Gastrocnemius medialis (tissue), 4 donors: ENCODE data around the gene SPRY2. TPM values are rescaled to one million over a fixed set of nuclear protein-coding genes. Genes with fewer than 3 reads are reported as not detected.

ENCODE experiments used
- ATAC-seq, 2 donors: fragments of 150-250 bp; one replicate each; pipeline ENCODE4 v1.9.1; 2016
- DNase-seq, 2 donors: peaks; one replicate each; pipeline ENCODE4 v3.0.0-alpha.2; 2019
- H3K27ac ChIP-seq, 4 donors: fragments of 200-600 bp; sonication (generic); 1 replicate in 1 of 4; 2 replicates in 3 of 4; pipeline ENCODE4 v1.5.1; 2016 to 2018; ENCODE audit warnings: mild to moderate bottlenecking in 2 of 4, moderate library complexity in 1 of 4
- H3K27me3 ChIP-seq, 3 donors: fragments of 200-600 bp; sonication (generic) in 2 of 3; 1 replicate in 1 of 3; 2 replicates in 2 of 3; pipeline versions ENCODE4 v1.5.1 to v1.6.0; 2016 to 2019; ENCODE audit warnings: mild to moderate bottlenecking in 1 of 3, moderate library complexity in 1 of 3
- H3K36me3 ChIP-seq, 2 donors: fragments of 200-600 bp; sonication (generic) in 1 of 2; one replicate each; pipeline ENCODE4 v1.5.1; 2017 to 2018
- H3K4me1 ChIP-seq, 2 donors: fragments of 200-600 bp; sonication (generic) in 1 of 2; one replicate each; pipeline ENCODE4 v1.5.1; 2016 to 2017; ENCODE audit warnings: mild to moderate bottlenecking in 2 of 2
- H3K4me3 ChIP-seq, 4 donors: fragments of 200-600 bp; sonication (generic) in 3 of 4; 1 replicate in 1 of 4; 2 replicates in 3 of 4; pipeline ENCODE4 v1.5.1; 2016 to 2019; ENCODE audit warnings: mild to moderate bottlenecking in 2 of 4
- H3K9me3 ChIP-seq, 3 donors: fragments of 200-600 bp; sonication (generic) in 2 of 3; 1 replicate in 1 of 3; 2 replicates in 2 of 3; pipeline ENCODE4 v1.5.1; 2016 to 2019
- POLR2A ChIP-seq, 2 donors: fragments of 450-650 bp; IDR thresholded peaks; one replicate each; pipeline ENCODE4 v1.6.1; 2017; ENCODE audit warnings: antibody characterized with exemption in 2 of 2, mild to moderate bottlenecking in 2 of 2, moderate library complexity in 2 of 2
- in situ Hi-C, 4 donors: fragments of 200-750 bp; cut with MboI; loops; one replicate each; pipeline versions ENCODE4 v1.15.0 to v1.8.0; 2017; ENCODE audit warnings: low sequenced_read_pairs in 4 of 4
- intact Hi-C: fragments of 100-400 bp; cut with DNase I; formaldehyde crosslinking; loops from one replicate; pipeline ENCODE4 v1.15.1; 2023; ENCODE audit warnings: low total_unique reads
- total RNA-seq, 4 donors: library from RNA; depleted of rRNA; stranded (reverse); fragments of >200 nt; gene quantifications; one replicate each; pipeline versions ENCODE4 v1.1.0 to v1.2.3, GENCODE V29; 2016
- TF ChIP-seq, protein P1 (sequence below), 5 experiments: fragments of 450-650 bp in 3 of 5; fragments of 200-600 bp in 2 of 5; sonication (generic) in 2 of 5; IDR thresholded peaks in 4 of 5; conservative IDR thresholded peaks in 1 of 5; 1 replicate in 4 of 5; 2 replicates in 1 of 5; pipeline ENCODE4 v1.5.1; 2016 to 2019; ENCODE audit warnings: antibody characterized with exemption in 5 of 5, mild to moderate bottlenecking in 3 of 5, moderate library complexity in 3 of 5

Gene SPRY2
- total RNA-seq, 4 donors from 2014 or later = 15.7 to 32.2 (median 22.2) TPM

DNA sequence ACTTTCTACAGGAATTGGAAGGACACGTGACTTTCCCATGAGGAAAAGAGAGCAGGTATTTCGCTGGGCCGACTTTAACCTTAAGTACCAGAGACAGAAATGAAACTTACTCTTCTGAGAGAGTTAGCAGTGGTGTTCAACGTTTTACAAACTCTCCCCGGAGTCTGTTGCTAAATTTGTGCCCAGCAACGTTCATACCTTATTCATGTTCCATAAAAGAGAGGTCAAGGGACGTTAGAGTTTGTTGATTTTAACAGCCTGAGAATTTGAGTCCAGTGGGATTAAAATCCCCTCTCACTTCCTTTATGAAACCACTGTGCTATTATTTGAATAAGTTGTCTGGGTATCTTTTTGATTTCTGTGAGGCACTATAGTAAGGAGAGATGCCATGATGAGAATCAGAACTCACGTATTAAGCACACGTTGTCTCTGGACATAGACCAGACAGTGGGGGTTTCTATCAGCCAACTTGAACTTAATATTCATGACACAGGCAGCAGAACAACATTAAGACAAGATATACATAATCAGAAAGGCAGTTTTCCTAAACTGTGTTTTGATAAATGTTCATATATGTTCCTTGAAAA lies 33.4 kb downstream of the SPRY2 start:
- intact Hi-C loops = no loop called here
- no peak for TF ChIP-seq POLR2A (IDR thresholded peaks at IDR 0.05)
- TF ChIP-seq, protein P1, sequence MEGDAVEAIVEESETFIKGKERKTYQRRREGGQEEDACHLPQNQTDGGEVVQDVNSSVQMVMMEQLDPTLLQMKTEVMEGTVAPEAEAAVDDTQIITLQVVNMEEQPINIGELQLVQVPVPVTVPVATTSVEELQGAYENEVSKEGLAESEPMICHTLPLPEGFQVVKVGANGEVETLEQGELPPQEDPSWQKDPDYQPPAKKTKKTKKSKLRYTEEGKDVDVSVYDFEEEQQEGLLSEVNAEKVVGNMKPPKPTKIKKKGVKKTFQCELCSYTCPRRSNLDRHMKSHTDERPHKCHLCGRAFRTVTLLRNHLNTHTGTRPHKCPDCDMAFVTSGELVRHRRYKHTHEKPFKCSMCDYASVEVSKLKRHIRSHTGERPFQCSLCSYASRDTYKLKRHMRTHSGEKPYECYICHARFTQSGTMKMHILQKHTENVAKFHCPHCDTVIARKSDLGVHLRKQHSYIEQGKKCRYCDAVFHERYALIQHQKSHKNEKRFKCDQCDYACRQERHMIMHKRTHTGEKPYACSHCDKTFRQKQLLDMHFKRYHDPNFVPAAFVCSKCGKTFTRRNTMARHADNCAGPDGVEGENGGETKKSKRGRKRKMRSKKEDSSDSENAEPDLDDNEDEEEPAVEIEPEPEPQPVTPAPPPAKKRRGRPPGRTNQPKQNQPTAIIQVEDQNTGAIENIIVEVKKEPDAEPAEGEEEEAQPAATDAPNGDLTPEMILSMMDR (IDR thresholded peaks at IDR 0.05 in 4 of 5, conservative IDR thresholded peaks at IDR 0.05 in 1 of 5) = no peak
- no peak for ATAC-seq

DNA sequence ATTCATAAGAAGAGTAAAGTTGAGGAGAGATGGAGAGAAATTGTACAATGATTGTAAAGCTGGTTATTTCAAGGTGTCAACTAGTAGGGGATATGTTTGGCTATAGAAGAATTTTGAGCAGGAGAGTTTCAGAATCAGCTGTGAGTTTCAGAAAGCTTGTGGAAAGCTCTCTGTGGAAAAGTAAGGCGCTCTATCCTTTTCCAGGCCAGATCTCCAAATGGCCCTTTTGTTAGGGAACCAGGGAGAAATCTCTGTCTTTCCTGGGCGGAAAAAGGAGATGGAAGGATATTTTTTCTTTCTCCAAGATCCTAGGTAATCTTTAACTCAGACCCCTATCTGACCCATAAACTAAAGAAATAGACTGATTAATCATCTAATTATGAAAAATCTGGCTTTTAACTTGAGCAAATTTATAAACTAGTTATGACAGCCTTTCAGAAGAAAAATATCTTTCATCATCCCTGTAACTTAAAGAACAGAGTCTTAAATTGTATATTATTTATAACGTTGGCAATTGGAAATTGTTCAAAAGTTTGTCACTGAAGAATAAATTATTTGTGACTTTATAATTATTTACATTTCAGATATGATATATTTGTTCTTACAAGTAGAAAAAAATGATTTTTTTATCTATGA lies 34.5 kb downstream of the SPRY2 start:
- no peaks in the 10 kb centered on the region for H3K9me3 ChIP-seq
- H3K4me3 ChIP-seq = no peak overlapping the region
- ATAC-seq (no peak), DNase-seq (no peak)
- in situ Hi-C loops = no loop called here
- H3K27me3 ChIP-seq = no peaks in the 10 kb centered on the region
- peaks cover 0 to 11% of the 10 kb centered on the region in 2 donors for H3K4me1 ChIP-seq
- intact Hi-C loops = no loop called here
- TF ChIP-seq, protein P1 (IDR thresholded peaks at IDR 0.05 in 4 of 5, conservative IDR thresholded peaks at IDR 0.05 in 1 of 5) = no peak
- TF ChIP-seq POLR2A (IDR thresholded peaks at IDR 0.05) = no peak
- H3K27ac ChIP-seq = peak overlapping the region; percentile 39 to 69 (median 60)
- H3K36me3 ChIP-seq = no peaks in the 10 kb centered on the region

More for the DNA sequence above, 33.4 kb downstream of the SPRY2 start:
- Histone ChIP-seq H3K27ac (peak overlapping the region; percentile 39 to 69 (median 60)), H3K27me3 (no peaks in the 10 kb centered on the region), H3K9me3 (no peaks in the 10 kb centered on the region), H3K4me3 (peak overlapping the region in 1 of 4 donors; percentile 0), H3K4me1 (peaks cover 0 to 11% of the 10 kb centered on the region in 2 donors), H3K36me3 (no peaks in the 10 kb centered on the region)
- no peak for DNase-seq
- in situ Hi-C loops = no loop called here

DNA sequence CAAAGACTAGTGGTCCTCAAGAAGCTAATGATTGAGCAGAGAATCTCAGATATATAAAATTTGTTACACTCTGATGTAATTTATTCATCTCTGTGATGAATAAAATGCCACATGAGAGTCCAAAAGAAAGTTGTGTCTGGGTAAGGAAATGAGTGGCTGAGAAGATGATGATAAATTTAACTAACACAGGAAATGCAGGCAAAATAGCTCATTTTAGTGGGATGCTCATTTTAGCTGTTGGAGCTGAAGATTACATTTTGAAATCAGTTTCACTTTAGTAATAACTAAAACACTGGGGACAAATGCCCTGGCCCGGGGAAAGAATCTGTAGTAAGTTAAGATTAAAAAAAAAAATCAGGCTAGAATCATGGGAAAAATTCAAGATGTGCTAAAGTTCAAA lies 35.2 kb downstream of the SPRY2 start:
- H3K27me3 ChIP-seq = no peaks in the 10 kb centered on the region
- intact Hi-C loops (no loop called here), in situ Hi-C loops (no loop called here)
- H3K4me3 ChIP-seq = peak overlapping the region in 1 of 4 donors; percentile 8
- no peak for TF ChIP-seq POLR2A (IDR thresholded peaks at IDR 0.05)
- TF ChIP-seq, protein P1 (IDR thresholded peaks at IDR 0.05 in 4 of 5, conservative IDR thresholded peaks at IDR 0.05 in 1 of 5) = no peak
- peak overlapping the region; percentile 39 to 69 (median 60) for H3K27ac ChIP-seq
- no peak for DNase-seq
- H3K4me1 ChIP-seq = peaks cover 0 to 11% of the 10 kb centered on the region in 2 donors
- ATAC-seq = no peak
- H3K9me3 ChIP-seq = no peaks in the 10 kb centered on the region
- H3K36me3 ChIP-seq = no peaks in the 10 kb centered on the region

DNA sequence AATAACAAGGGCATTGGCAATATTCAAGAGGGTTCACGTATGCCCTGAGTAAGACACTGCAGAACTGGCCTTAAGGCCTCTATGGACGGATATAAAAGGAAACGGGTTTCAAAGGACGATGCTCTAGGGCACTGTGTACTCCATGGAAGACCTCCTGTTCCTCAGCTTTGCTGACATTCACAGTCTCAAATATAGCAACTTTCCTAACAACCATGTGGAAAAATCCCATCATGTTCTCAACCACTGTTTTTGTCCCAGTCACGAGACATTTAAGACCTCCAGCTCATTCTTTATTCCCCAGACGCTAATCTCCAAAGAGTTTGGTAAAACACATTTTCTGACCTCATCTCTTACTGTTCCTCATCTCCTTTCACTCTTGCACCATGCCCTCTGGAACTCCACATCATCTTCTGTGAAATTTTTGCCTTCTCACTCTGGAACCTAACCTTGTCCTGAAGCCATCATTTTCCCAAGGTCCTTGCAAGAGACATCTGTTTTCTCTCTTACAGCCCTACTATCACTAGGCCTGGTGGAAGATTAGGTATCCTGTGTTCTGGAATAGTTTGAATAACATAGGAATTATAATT lies 37.6 kb downstream of the SPRY2 start:
- intact Hi-C loops = no loop called here

More for the DNA sequence above, 37.6 kb downstream of the SPRY2 start:
- no peak for DNase-seq
- Histone ChIP-seq H3K36me3 (no peaks in the 10 kb centered on the region), H3K9me3 (no peaks in the 10 kb centered on the region), H3K4me3 (no peak overlapping the region), H3K27ac (peak overlapping the region; percentile 26 to 62 (median 55)), H3K4me1 (peaks cover 4 to 11% of the 10 kb centered on the region in 2 donors), H3K27me3 (no peaks in the 10 kb centered on the region)
- TF ChIP-seq, protein P1 (IDR thresholded peaks at IDR 0.05 in 4 of 5, conservative IDR thresholded peaks at IDR 0.05 in 1 of 5) = no peak
- no peak for TF ChIP-seq POLR2A (IDR thresholded peaks at IDR 0.05)
- in situ Hi-C loops = no loop called here
- peak; percentile 74 to 78 for ATAC-seq
